ENCODE measurements around the gene MLLT6. TPM values are rescaled to one million over a fixed set of nuclear protein-coding genes. Genes with fewer than 3 reads are reported as not detected.

The MLLT6 gene
- polyA plus RNA-seq, 2 of the 4 experiments (the other 2 are of a cell fraction) = 28.3 to 28.9 TPM

- ChIA-PET CTCF (interaction anchor here (0.5 to 6.8 kb wide), 10 partner anchors 13 to 478 kb away, joined by 3 to 41 read pairs (median 3); no protein-coding TSS in a partner anchor), POLR2A (no interaction called here)
- DNase-seq (ENCODE audit: low read depth in 1 of 2, low spot score in 1 of 2) = no peak
- Histone ChIP-seq H3K4me1 (peaks cover 23% of the 10 kb centered on the region), H3K4me2 (no peak overlapping the region), H3K27ac (no peak overlapping the region), H3K9me3 (no peaks in the 10 kb centered on the region), H3K4me3 (no peak overlapping the region)
- no peak for TF ChIP-seq MAFK (IDR thresholded peaks at IDR 0.05; ENCODE audit: partially characterized antibody)
- TF ChIP-seq ELK1 (IDR thresholded peaks at IDR 0.05; ENCODE audit: low read depth, low read length) = no peak
- TF ChIP-seq TP53 (CRISPR knock-in tag; IDR thresholded peaks at IDR 0.05) = no peak
- TF ChIP-seq BHLHE40 (IDR thresholded peaks at IDR 0.05; ENCODE audit: low read depth, low read length) = no peak
- TF ChIP-seq KDM5A (IDR thresholded peaks at IDR 0.05) = no peak
- no peak for TF ChIP-seq CBX2 (IDR thresholded peaks at IDR 0.05; ENCODE audit: borderline replicate concordance, low read depth)
- 0 out of 6 replicates have a peak, but pooled peaks of 1 of the 2 experiments have one; percentile 9 for ATAC-seq
- WGBS (ENCODE audit: missing lambda C conversion rate) = 72% methylated on average over 4 of the region's 4 CpGs
- FAIRE-seq = no peak
Measured at GRCh38 chr17:38697061-38697820, 7.8 kb upstream of the MLLT6 start.

GRCh38 chr17:38698760-38699159, 6.3 kb upstream of the MLLT6 start:
- TF ChIP-seq USF2 (IDR thresholded peaks at IDR 0.05) (no peak), BCL3 (IDR thresholded peaks at IDR 0.05) (no peak), NR3C1 (IDR thresholded peaks at IDR 0.05) (no peak), HDAC2 (IDR thresholded peaks at IDR 0.05) (no peak), EHF (CRISPR knock-in tag; IDR thresholded peaks at IDR 0.05) (no peak), MAX (IDR thresholded peaks at IDR 0.05) (no peak), ZNF302 (CRISPR knock-in tag; IDR thresholded peaks at IDR 0.05) (no peak), REST (IDR thresholded peaks at IDR 0.05) (no peak), E2F6 (IDR thresholded peaks at IDR 0.05; ENCODE audit: borderline replicate concordance, low read depth) (no peak), FOSL2 (IDR thresholded peaks at IDR 0.05) (no peak), FOSL2 (CRISPR knock-in tag; IDR thresholded peaks at IDR 0.05) (no peak)
- ChIA-PET CTCF (interaction anchor here (0.7 to 6.8 kb wide), 4 partner anchors 9 to 36 kb away, joined by 3 to 41 read pairs (median 4); no protein-coding TSS in a partner anchor), POLR2A (no interaction called here)
- Histone ChIP-seq H3K4me3 (no peak overlapping the region), H3K27ac (no peak overlapping the region), H3K4me1 (peaks cover 32% of the 10 kb centered on the region), H3K4me2 (no peak overlapping the region), H3K9me3 (no peaks in the 10 kb centered on the region)
- ATAC-seq (no peak), DNase-seq (ENCODE audit: low read depth in 1 of 2, low spot score in 1 of 2) (no peak), FAIRE-seq (no peak)
- 84% methylated on average over 5 of the region's 5 CpGs for WGBS (ENCODE audit: missing lambda C conversion rate)

Data from A549 (cell line).